B cell (primary cell): Measurements from ENCODE around the gene DPH1.

Experiments used
- EZH2 ChIP-seq: IDR thresholded peaks from 2 replicates; pipeline ENCODE4 v1.6.1; 2012; ENCODE audit warnings: borderline replicate concordance, low read depth, mild to moderate bottlenecking, moderate library complexity, low read length; ENCODE audit not compliant: insufficient read depth, poor library complexity, severe bottlenecking
- TF ChIP-seq, protein P1 (sequence below): fragments of 200-600 bp; IDR thresholded peaks from one replicate; pipeline ENCODE4 v1.8.0; 2022; ENCODE audit warnings: antibody characterized with exemption, mild to moderate bottlenecking

DNA sequence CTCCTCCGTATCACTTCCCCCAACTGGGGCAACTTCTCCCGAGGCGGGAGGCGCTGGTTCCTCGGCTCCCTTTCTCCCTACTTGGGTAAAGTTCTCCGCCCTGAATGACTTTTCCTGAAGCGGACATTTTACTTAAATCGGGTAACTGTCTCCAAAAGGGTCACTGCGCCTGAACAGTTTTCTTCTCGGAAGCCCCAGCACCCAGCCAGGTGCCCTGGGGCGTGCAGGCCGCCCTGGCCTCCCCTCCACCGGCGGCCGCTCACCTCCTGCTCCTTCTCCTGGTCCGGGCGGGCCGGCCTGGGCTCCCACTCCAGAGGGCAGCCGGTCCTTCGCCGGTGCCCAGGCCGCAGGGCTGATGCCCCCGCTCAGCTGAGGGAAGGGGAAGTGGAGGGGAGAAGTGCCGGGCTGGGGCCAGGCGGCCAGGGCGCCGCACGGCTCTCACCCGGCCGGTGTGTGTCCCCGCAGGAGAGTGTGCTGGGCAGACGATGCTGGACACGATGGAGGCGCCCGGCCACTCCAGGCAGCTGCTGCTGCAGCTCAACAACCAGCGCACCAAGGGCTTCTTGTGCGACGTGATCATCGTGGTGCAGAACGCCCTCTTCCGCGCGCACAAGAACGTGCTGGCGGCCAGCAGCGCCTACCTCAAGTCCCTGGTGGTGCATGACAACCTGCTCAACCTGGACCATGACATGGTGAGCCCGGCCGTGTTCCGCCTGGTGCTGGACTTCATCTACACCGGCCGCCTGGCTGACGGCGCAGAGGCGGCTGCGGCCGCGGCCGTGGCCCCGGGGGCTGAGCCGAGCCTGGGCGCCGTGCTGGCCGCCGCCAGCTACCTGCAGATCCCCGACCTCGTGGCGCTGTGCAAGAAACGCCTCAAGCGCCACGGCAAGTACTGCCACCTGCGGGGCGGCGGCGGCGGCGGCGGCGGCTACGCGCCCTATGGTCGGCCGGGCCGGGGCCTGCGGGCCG lies 26.5 kb downstream of the DPH1 start:
- TF ChIP-seq, protein P1, sequence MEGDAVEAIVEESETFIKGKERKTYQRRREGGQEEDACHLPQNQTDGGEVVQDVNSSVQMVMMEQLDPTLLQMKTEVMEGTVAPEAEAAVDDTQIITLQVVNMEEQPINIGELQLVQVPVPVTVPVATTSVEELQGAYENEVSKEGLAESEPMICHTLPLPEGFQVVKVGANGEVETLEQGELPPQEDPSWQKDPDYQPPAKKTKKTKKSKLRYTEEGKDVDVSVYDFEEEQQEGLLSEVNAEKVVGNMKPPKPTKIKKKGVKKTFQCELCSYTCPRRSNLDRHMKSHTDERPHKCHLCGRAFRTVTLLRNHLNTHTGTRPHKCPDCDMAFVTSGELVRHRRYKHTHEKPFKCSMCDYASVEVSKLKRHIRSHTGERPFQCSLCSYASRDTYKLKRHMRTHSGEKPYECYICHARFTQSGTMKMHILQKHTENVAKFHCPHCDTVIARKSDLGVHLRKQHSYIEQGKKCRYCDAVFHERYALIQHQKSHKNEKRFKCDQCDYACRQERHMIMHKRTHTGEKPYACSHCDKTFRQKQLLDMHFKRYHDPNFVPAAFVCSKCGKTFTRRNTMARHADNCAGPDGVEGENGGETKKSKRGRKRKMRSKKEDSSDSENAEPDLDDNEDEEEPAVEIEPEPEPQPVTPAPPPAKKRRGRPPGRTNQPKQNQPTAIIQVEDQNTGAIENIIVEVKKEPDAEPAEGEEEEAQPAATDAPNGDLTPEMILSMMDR: no peak
- no peak for TF ChIP-seq EZH2
